CD4-positive, alpha-beta T cell treated with Interleukin-15 for 1 hour (primary cell): ENCODE measurements around the gene CST6.

Experiments
- DNase-seq: peaks from one replicate; pipeline ENCODE4 v3.0.0-alpha.2; 2020

The CST6 gene

GRCh38 chr11:66011785-66012303 is at the start of gene CST6:
TSS of gene CST6 (plus strand) at chr11:66012008. CDS start at chr11:66012045, 37 bp downstream.
- no peak for DNase-seq

- DNase-seq = no peak
Observed at GRCh38 chr11:65962141-65962564, 49.7 kb upstream of the CST6 start.

- no peak for DNase-seq
Observed at GRCh38 chr11:65964906-65965305, 46.9 kb upstream of the CST6 start.

GRCh38 chr11:65965986-65966762 is 45.6 kb upstream of the CST6 start:
- DNase-seq = no peak

GRCh38 chr11:65967329-65967934 is 44.4 kb upstream of the CST6 start:
- no peak for DNase-seq

GRCh38 chr11:65968600-65969482 is 43.0 kb upstream of the CST6 start:
- no peak for DNase-seq

GRCh38 chr11:65972116-65972515 is 39.7 kb upstream of the CST6 start:
- no peak for DNase-seq

GRCh38 chr11:65973439-65974110 is 38.2 kb upstream of the CST6 start:
- no peak for DNase-seq

GRCh38 chr11:65975771-65976170 is 36.0 kb upstream of the CST6 start:
- DNase-seq = no peak

- DNase-seq = no peak
Observed at GRCh38 chr11:65976216-65977176, 35.3 kb upstream of the CST6 start.

- DNase-seq = no peak
Observed at GRCh38 chr11:65977621-65978390, 34.0 kb upstream of the CST6 start.

- no peak for DNase-seq
Observed at GRCh38 chr11:65978391-65979238, 33.2 kb upstream of the CST6 start.

- DNase-seq = no peak
Observed at GRCh38 chr11:65979261-65979759, 32.5 kb upstream of the CST6 start.

- DNase-seq = no peak
Observed at GRCh38 chr11:65981101-65981740, 30.6 kb upstream of the CST6 start.

- DNase-seq = no peak
Observed at GRCh38 chr11:65981972-65982823, 29.6 kb upstream of the CST6 start.

- DNase-seq = no peak
Observed at GRCh38 chr11:65982824-65983588, 28.8 kb upstream of the CST6 start.

- no peak for DNase-seq
Observed at GRCh38 chr11:65983589-65983987, 28.2 kb upstream of the CST6 start.
